Dermis lymphatic vessel endothelial cell (primary cell): ENCODE measurements around the gene SAFB. TPM values are rescaled to one million over a fixed set of nuclear protein-coding genes. Genes with fewer than 3 reads are reported as not detected.

Source experiments
- total RNA-seq: library from RNA; depleted of rRNA; stranded (reverse); fragments of >200 nt; gene quantifications from 2 replicates; pipeline ENCODE4 v1.2.1, GENCODE V29; 2014

The SAFB gene
- 35.5 and 49.9 TPM in 2 replicates for total RNA-seq

GRCh38 chr19:5622465-5623396 is at the start of gene SAFB, which contains the start of gene SAFB2:
Gene SAFB, plus strand, starts transcription at chr19:5623083. Its CDS starts 123 bp downstream, at chr19:5623206.
Gene SAFB2, minus strand, starts transcription at chr19:5622776. Its CDS starts 61 bp downstream, at chr19:5622715.

GRCh38 chr19:5680437-5681368 is 57.8 kb downstream of the SAFB start, which contains the start of the genes HSD11B1L and MICOS13:
Gene HSD11B1L, plus strand, starts transcription at chr19:5681027. Its CDS starts 3,806 bp downstream, at chr19:5684833.
Gene MICOS13, minus strand, starts transcription at chr19:5680516. Its CDS starts 30 bp downstream, at chr19:5680486.

GRCh38 chr19:5690125-5690954 is 67.5 kb downstream of the SAFB start, which contains the start of gene RPL36:
Gene RPL36, plus strand, starts transcription at chr19:5690295. Its CDS starts 213 bp downstream, at chr19:5690508.

Other genes starting within 250 kb of the SAFB start
- gene ZNRF4, start 167.7 kb upstream of the SAFB start, total RNA-seq = not detected in 2 replicates
- not detected in 2 replicates for gene TINCR, start 55.1 kb upstream of the SAFB start, total RNA-seq
- gene SAFB2, start 307 bp upstream of the SAFB start, total RNA-seq = 24.6 and 30.2 TPM in 2 replicates
- 26.2 and 71.1 TPM in 2 replicates for gene MICOS13, start 57.4 kb downstream of the SAFB start, total RNA-seq
- 3.7 and 6.1 TPM in 2 replicates for gene HSD11B1L, start 57.9 kb downstream of the SAFB start, total RNA-seq
- gene RPL36, start 67.2 kb downstream of the SAFB start, total RNA-seq = 575 and 962 TPM in 2 replicates
- gene LONP1, start 97.1 kb downstream of the SAFB start, total RNA-seq = 47.4 and 48.4 TPM in 2 replicates
- gene CATSPERD, start 97.6 kb downstream of the SAFB start, total RNA-seq = not detected in 2 replicates
- 0.26 and 0.33 TPM in 2 replicates for gene PRR22, start 161.7 kb downstream of the SAFB start, total RNA-seq
- gene DUS3L, start 168.1 kb downstream of the SAFB start, total RNA-seq = 20.8 and 27.1 TPM in 2 replicates
- gene NRTN, start 182.0 kb downstream of the SAFB start, total RNA-seq = 0.26 and 0.65 TPM in 2 replicates
- gene FUT6, start 216.6 kb downstream of the SAFB start, total RNA-seq = not detected in 2 replicates
- gene FUT3, start 228.4 kb downstream of the SAFB start, total RNA-seq = not detected in 2 replicates
- not detected in 2 replicates for gene FUT5, start 247.5 kb downstream of the SAFB start, total RNA-seq